Naive B cell (primary cell): ENCODE measurements around the gene FHL3. TPM values are rescaled to one million over a fixed set of nuclear protein-coding genes. Genes with fewer than 3 reads are reported as not detected.

Experiments used
- ATAC-seq, 2 donors: fragments of 150-1000 bp; cut with Tn5 transposase; 2 replicates each; pipeline ENCODE4 v1.10.0; 2021; ENCODE audit warnings: low read depth in 2 of 2, mild to moderate bottlenecking in 2 of 2, moderate library complexity in 2 of 2
- DNase-seq: peaks from one replicate; pipeline ENCODE4 v3.0.0; 2022
- H3K27ac Mint-ChIP-seq, 6 donors: one replicate each; pipeline ENCODE4 v1.8.0; 2020 to 2022; ENCODE audit warnings: mild to moderate bottlenecking in 6 of 6, mixed read lengths in 6 of 6, moderate library complexity in 5 of 6, inconsistent platforms in 2 of 6
- H3K27me3 Mint-ChIP-seq, 3 donors: one replicate each; pipeline ENCODE4 v1.8.0; 2021 to 2022; ENCODE audit warnings: mixed read lengths in 3 of 3, mild to moderate bottlenecking in 1 of 3
- H3K36me3 Mint-ChIP-seq, 2 donors: one replicate each; pipeline ENCODE4 v1.8.0; 2020 to 2022; ENCODE audit warnings: mixed read lengths in 2 of 2, inconsistent platforms in 1 of 2, mild to moderate bottlenecking in 1 of 2
- H3K4me1 Mint-ChIP-seq, 3 donors: one replicate each; pipeline ENCODE4 v1.8.0; 2020 to 2022; ENCODE audit warnings: mixed read lengths in 3 of 3, inconsistent platforms in 1 of 3, mild to moderate bottlenecking in 1 of 3, moderate library complexity in 1 of 3
- H3K4me3 Mint-ChIP-seq, 8 donors: one replicate each; pipeline ENCODE4 v1.8.0; 2020 to 2022; ENCODE audit warnings: mild to moderate bottlenecking in 8 of 8, mixed read lengths in 8 of 8, moderate library complexity in 8 of 8, inconsistent platforms in 2 of 8
- H3K9me3 Mint-ChIP-seq, 7 donors: one replicate each; pipeline ENCODE4 v1.8.0; 2020 to 2022; ENCODE audit warnings: mixed read lengths in 7 of 7, mild to moderate bottlenecking in 5 of 7, inconsistent platforms in 2 of 7, moderate library complexity in 1 of 7
- polyA plus RNA-seq, 6 donors: library from polyadenylated mRNA; unstranded; fragments of 300-500 nt; fragmentation: Illumina TruSeq; gene quantifications; one replicate each; pipeline ENCODE4 v1.2.3, GENCODE V29; 2021; ENCODE audit warnings: low read depth in 6 of 6

Gene FHL3
- polyA plus RNA-seq, 6 donors from 2014 or later: 0.88 to 5.1 (median 1.8) TPM

GRCh38 chr1:38015978-38016725 is 10.8 kb upstream of the FHL3 start:
- Mint-ChIP-seq H3K36me3 (no peaks in the 10 kb centered on the region), H3K27ac (peak overlapping the region in 2 of 6 donors; percentile 5 to 83), H3K27me3 (no peaks in the 10 kb centered on the region), H3K9me3 (peaks cover 0 to 5% (median 3%) of the 10 kb centered on the region in 7 donors), H3K4me3 (peak overlapping the region in 1 of 8 donors; percentile 50), H3K4me1 (peaks cover 20 to 31% (median 30%) of the 10 kb centered on the region in 3 donors)
- ATAC-seq (no peak), DNase-seq (no peak)

- Mint-ChIP-seq H3K27me3 (no peaks in the 10 kb centered on the region), H3K9me3 (peaks cover 0 to 5% (median 3%) of the 10 kb centered on the region in 7 donors), H3K36me3 (no peaks in the 10 kb centered on the region), H3K4me3 (peak overlapping the region in 1 of 8 donors; percentile 61), H3K27ac (peak overlapping the region in 2 of 6 donors; percentile 18 to 37), H3K4me1 (peaks cover 20 to 31% (median 30%) of the 10 kb centered on the region in 3 donors)
- DNase-seq: no peak
- no peak for ATAC-seq
Observed at GRCh38 chr1:38014724-38015424, 9.6 kb upstream of the FHL3 start.

GRCh38 chr1:38014171-38014570 is 8.9 kb upstream of the FHL3 start:
- peaks cover 0 to 5% (median 3%) of the 10 kb centered on the region in 7 donors for H3K9me3 Mint-ChIP-seq
- DNase-seq (no peak), ATAC-seq (no peak)
- H3K4me3 Mint-ChIP-seq: peak overlapping the region in 4 of 8 donors; percentile 96 to 100 (median 100)
- H3K27me3 Mint-ChIP-seq: no peaks in the 10 kb centered on the region
- H3K27ac Mint-ChIP-seq: peak overlapping the region in 1 of 6 donors; percentile 97
- H3K36me3 Mint-ChIP-seq: no peaks in the 10 kb centered on the region
- peaks cover 20 to 31% (median 30%) of the 10 kb centered on the region in 3 donors for H3K4me1 Mint-ChIP-seq

- peak overlapping the region; percentile 96 to 100 (median 100) for H3K4me3 Mint-ChIP-seq
- no peaks in the 10 kb centered on the region for H3K27me3 Mint-ChIP-seq
- ATAC-seq: no peak
- no peak for DNase-seq
- peak overlapping the region; percentile 97 to 100 (median 99) for H3K27ac Mint-ChIP-seq
- peaks cover 20 to 31% (median 23%) of the 10 kb centered on the region in 3 donors for H3K4me1 Mint-ChIP-seq
- H3K36me3 Mint-ChIP-seq: no peaks in the 10 kb centered on the region
- peaks cover 0 to 5% (median 3%) of the 10 kb centered on the region in 7 donors for H3K9me3 Mint-ChIP-seq
Observed at GRCh38 chr1:38013227-38013622, 7.9 kb upstream of the FHL3 start.

GRCh38 chr1:38012363-38013226 is 7.3 kb upstream of the FHL3 start, which contains the start of gene UTP11:
Gene UTP11, plus strand, starts transcription at chr1:38012734. Its CDS starts 69 bp downstream, at chr1:38012803.
- Mint-ChIP-seq H3K36me3 (no peaks in the 10 kb centered on the region), H3K4me3 (peak within 1 kb of the TSS; percentile 96 to 100 (median 100)), H3K27me3 (no peaks in the 10 kb centered on the region), H3K27ac (peak within 1 kb of the TSS; percentile 97 to 100 (median 99)), H3K4me1 (peaks cover 20 to 31% (median 23%) of the 10 kb centered on the region in 3 donors), H3K9me3 (peaks cover 0 to 5% (median 3%) of the 10 kb centered on the region in 7 donors)
- ATAC-seq (peak; percentile 99), DNase-seq (peak; percentile 90)

- ATAC-seq: no peak
- Mint-ChIP-seq H3K27me3 (peaks cover 0 to under 1% (median under 1%) of the 10 kb centered on the region in 3 donors), H3K9me3 (peaks cover 0 to 5% (median 3%) of the 10 kb centered on the region in 7 donors), H3K4me1 (peaks cover 23 to 25% (median 24%) of the 10 kb centered on the region in 3 donors), H3K4me3 (peak overlapping the region in 1 of 8 donors; percentile 18), H3K27ac (no peak overlapping the region), H3K36me3 (no peaks in the 10 kb centered on the region)
- DNase-seq: no peak
Observed at GRCh38 chr1:38009841-38010180, 4.5 kb upstream of the FHL3 start.

- Mint-ChIP-seq H3K4me3 (peak overlapping the region in 1 of 8 donors; percentile 18), H3K27ac (peak overlapping the region in 1 of 6 donors; percentile 82), H3K9me3 (peaks cover 0 to 5% (median 3%) of the 10 kb centered on the region in 7 donors), H3K4me1 (peaks cover 28 to 29% (median 29%) of the 10 kb centered on the region in 3 donors), H3K27me3 (peaks cover 0 to 6% (median 6%) of the 10 kb centered on the region in 3 donors), H3K36me3 (no peaks in the 10 kb centered on the region)
- no peak for DNase-seq
- ATAC-seq: no peak
Observed at GRCh38 chr1:38009088-38009840, 4.0 kb upstream of the FHL3 start.

- DNase-seq (no peak), ATAC-seq (no peak)
- H3K9me3 Mint-ChIP-seq: no peaks in the 10 kb centered on the region
- H3K27ac Mint-ChIP-seq: peak overlapping the region in 1 of 6 donors; percentile 66
- peaks cover 0 to 18% (median 12%) of the 10 kb centered on the region in 3 donors for H3K27me3 Mint-ChIP-seq
- H3K36me3 Mint-ChIP-seq: no peaks in the 10 kb centered on the region
- H3K4me1 Mint-ChIP-seq: peaks cover 13 to 14% (median 13%) of the 10 kb centered on the region in 3 donors
- peak overlapping the region; percentile 60 to 84 (median 76) for H3K4me3 Mint-ChIP-seq
Observed at GRCh38 chr1:38006008-38006828, 904 bp upstream of the FHL3 start.

GRCh38 chr1:38004284-38005108 is 818 bp downstream of the FHL3 start:
- peak; percentile 47 to 51 for ATAC-seq
- peaks cover 13 to 28% (median 20%) of the 10 kb centered on the region in 3 donors for H3K4me1 Mint-ChIP-seq
- H3K27ac Mint-ChIP-seq: peak overlapping the region in 3 of 6 donors; percentile 24 to 86 (median 54)
- H3K27me3 Mint-ChIP-seq: peaks cover 0 to 18% (median 12%) of the 10 kb centered on the region in 3 donors
- H3K4me3 Mint-ChIP-seq: peak overlapping the region; percentile 66 to 92 (median 79)
- no peak for DNase-seq
- H3K9me3 Mint-ChIP-seq: no peaks in the 10 kb centered on the region
- no peaks in the 10 kb centered on the region for H3K36me3 Mint-ChIP-seq

- peak overlapping the region in 7 of 8 donors; percentile 29 to 85 (median 66) for H3K4me3 Mint-ChIP-seq
- H3K4me1 Mint-ChIP-seq: peaks cover 15 to 33% (median 24%) of the 10 kb centered on the region in 3 donors
- no peaks in the 10 kb centered on the region for H3K9me3 Mint-ChIP-seq
- DNase-seq (no peak), ATAC-seq (no peak)
- no peaks in the 10 kb centered on the region for H3K36me3 Mint-ChIP-seq
- H3K27me3 Mint-ChIP-seq: peaks cover 0 to 18% (median 12%) of the 10 kb centered on the region in 3 donors
- H3K27ac Mint-ChIP-seq: peak overlapping the region in 1 of 6 donors; percentile 47
Observed at GRCh38 chr1:38003261-38004250, 1.8 kb downstream of the FHL3 start.
